Spleen (tissue), 13 donors: ENCODE data around the gene ADRA2B. TPM values are rescaled to one million over a fixed set of nuclear protein-coding genes. Genes with fewer than 3 reads are reported as not detected.

Experiments
- DNase-seq: peaks from one replicate; pipeline ENCODE4 v3.0.0-alpha.2; 2020
- H3K27ac ChIP-seq, 8 donors: fragments of 200-600 bp; sonication (generic) in 7 of 8; 1 replicate in 4 of 8; 2 replicates in 4 of 8; pipeline versions ENCODE4 v1.5.0 to v1.8.0; 2016 to 2021; ENCODE audit warnings: inconsistent platforms in 4 of 8, mild to moderate bottlenecking in 4 of 8, moderate library complexity in 1 of 8
- H3K27me3 ChIP-seq, 7 donors: fragments of 200-600 bp; sonication (generic) in 6 of 7; replicated peaks in 1 of 7; 1 replicate in 4 of 7; 2 replicates in 3 of 7; pipeline versions ENCODE4 v1.5.0 to v1.8.0; 2016 to 2021; ENCODE audit warnings: inconsistent platforms in 3 of 7, mild to moderate bottlenecking in 1 of 7
- H3K36me3 ChIP-seq, 6 donors: fragments of 200-600 bp; sonication (generic) in 5 of 6; 1 replicate in 4 of 6; 2 replicates in 2 of 6; pipeline versions ENCODE4 v1.5.0 to v1.8.0; 2016 to 2021; ENCODE audit warnings: inconsistent platforms in 2 of 6
- H3K4me1 ChIP-seq, 6 donors: fragments of 200-600 bp; sonication (generic) in 5 of 6; 1 replicate in 3 of 6; 2 replicates in 3 of 6; pipeline versions ENCODE4 v1.5.0 to v1.8.0; 2016 to 2021; ENCODE audit warnings: inconsistent platforms in 3 of 6
- H3K4me3 ChIP-seq, 8 donors: fragments of 200-600 bp; sonication (generic) in 7 of 8; 1 replicate in 4 of 8; 2 replicates in 4 of 8; pipeline versions ENCODE4 v1.5.0 to v1.8.0; 2016 to 2021; ENCODE audit warnings: inconsistent platforms in 4 of 8, mild to moderate bottlenecking in 4 of 8, moderate library complexity in 2 of 8
- H3K9me3 ChIP-seq, 8 donors: fragments of 200-600 bp; sonication (generic) in 7 of 8; 1 replicate in 4 of 8; 2 replicates in 4 of 8; pipeline versions ENCODE4 v1.5.0 to v1.8.0; 2016 to 2021; ENCODE audit warnings: inconsistent platforms in 4 of 8
- CTCF ChIP-seq, 11 experiments: fragments of 200-600 bp in 7 of 11; fragments of 450-650 bp in 4 of 11; sonication (generic) in 4 of 11; IDR thresholded peaks in 8 of 11; conservative IDR thresholded peaks in 3 of 11; 1 replicate in 7 of 11; 2 replicates in 4 of 11; pipeline versions ENCODE4 v1.4.0 to v1.8.0; 2016 to 2021; ENCODE audit warnings: antibody characterized with exemption in 11 of 11, inconsistent platforms in 4 of 11, mild to moderate bottlenecking in 1 of 11
- POLR2A ChIP-seq, 3 donors: fragments of 450-650 bp; IDR thresholded peaks; one replicate each; pipeline ENCODE4 v1.5.1; 2017; ENCODE audit warnings: antibody characterized with exemption in 3 of 3, mild to moderate bottlenecking in 1 of 3
- POLR2AphosphoS5 ChIP-seq, 3 donors: sonication (generic); formaldehyde crosslinking; IDR thresholded peaks; one replicate each; pipeline ENCODE4 v1.5.1; 2017; ENCODE audit warnings: antibody characterized with exemption in 3 of 3
- WGBS, 5 donors: extraction: QIAGEN DNeasy Blood & Tissue Kit in 3 of 5; methylation state at CpG; one replicate each; pipeline versions ENCODE4 v1.1.5 to v1.1.7; 2013 to 2018; 5-methylcytosine and 5-hydroxymethylcytosine counted together
- intact Hi-C: fragments of 100-400 bp; cut with DNase I; formaldehyde crosslinking; loops from one replicate; pipeline ENCODE4 v1.15.0; 2023; ENCODE audit warnings: low total_unique reads
- long read RNA-seq, 2 donors: transcript quantifications; one replicate each; lab custom pipeline, GENCODE V29; 2026
- polyA plus RNA-seq, 3 donors: library from polyadenylated mRNA; stranded (reverse); fragments of 200-250 nt; gene quantifications; one replicate each; pipeline ENCODE4 v1.2.1, GENCODE V29; 2013
- total RNA-seq, 7 donors: library from RNA; depleted of rRNA in 3 of 7; stranded (reverse); fragments of >200 nt in 3 of 7; fragmentation: NEBNext Ultra II Directional in 4 of 7; extraction: Animal tissue kit (Norgen Biotek cat#: 25700) in 4 of 7; gene quantifications; one replicate each; pipeline versions ENCODE4 v1.1.0 to v1.2.1, GENCODE V29; 2016 to 2021
- donor health status: healthy with polysubstance abuse.
- donor health status: DM: no; HTN: no; CAD: no; lungs with moderate emphysema.
- donor health status: DM: no; HTN: no; CAD: no.
- donor health status: Bipolar disorder and iron deficiency.
- donor health status: healthy.
- donor health status: DM: no; HTN: no; CAD: no.
- donor health status: DM: yes; HTN: yes; CAD: no.

ADRA2B gene
- total RNA-seq (10 to 100 TPM in 3 of 7 donors, 1 to 10 TPM in 4; 3.1 to 14.2 (median 9.0) TPM), polyA plus RNA-seq (1 to 10 TPM; 1.8 to 4.2 (median 1.8) TPM)
- long read RNA-seq, donor 1, transcript ADRA2B-201 (1 exons, 3,371 nt): major isoform, 23 of 23 reads
- long read RNA-seq, donor 1, partial matches to known transcripts: 0 of 23 reads
- long read RNA-seq, donor 1, other reads (novel, unspliced or antisense): 0 of 23 reads
- long read RNA-seq, donor 2, transcript ADRA2B-201 (1 exons, 3,371 nt): major isoform, 11 of 11 reads
- long read RNA-seq, donor 2, partial matches to known transcripts: 0 of 11 reads
- long read RNA-seq, donor 2, other reads (novel, unspliced or antisense): 0 of 11 reads

- Histone ChIP-seq H3K36me3 (no peaks in the 10 kb centered on the region), H3K4me3 (peak within 1 kb of the TSS; percentile 57 to 83 (median 76)), H3K4me1 (peaks cover 3 to 51% (median 25%) of the 10 kb centered on the region in 6 donors), H3K27ac (peak within 1 kb of the TSS in 7 of 8 donors; percentile 38 to 80 (median 72)), H3K27me3 (peaks cover 0 to 66% (median 22%) of the 10 kb centered on the region in 7 donors), H3K9me3 (no peaks in the 10 kb centered on the region)
- WGBS, 5 donors: 0 to 1% (median 0%) methylated on average over 9 to 64 of the region's 64 CpGs; no CpG with 5 or more reads in 2 of the 5 donors
- DNase-seq: peak; percentile 89
- no peak for TF ChIP-seq POLR2A (IDR thresholded peaks at IDR 0.05)
- no peak for TF ChIP-seq CTCF (IDR thresholded peaks at IDR 0.05 in 8 of 11, conservative IDR thresholded peaks at IDR 0.05 in 3 of 11)
- TF ChIP-seq POLR2AphosphoS5 (IDR thresholded peaks at IDR 0.05): peak in 2 of 3 donors; percentile 71 to 73
- intact Hi-C loops: no loop called here
Measured at GRCh38 chr2:96116424-96116878, at the start of gene ADRA2B. Gene ADRA2B (minus strand): TSS chr2:96116571. CDS start chr2:96116149, 422 bp downstream.

DNA sequence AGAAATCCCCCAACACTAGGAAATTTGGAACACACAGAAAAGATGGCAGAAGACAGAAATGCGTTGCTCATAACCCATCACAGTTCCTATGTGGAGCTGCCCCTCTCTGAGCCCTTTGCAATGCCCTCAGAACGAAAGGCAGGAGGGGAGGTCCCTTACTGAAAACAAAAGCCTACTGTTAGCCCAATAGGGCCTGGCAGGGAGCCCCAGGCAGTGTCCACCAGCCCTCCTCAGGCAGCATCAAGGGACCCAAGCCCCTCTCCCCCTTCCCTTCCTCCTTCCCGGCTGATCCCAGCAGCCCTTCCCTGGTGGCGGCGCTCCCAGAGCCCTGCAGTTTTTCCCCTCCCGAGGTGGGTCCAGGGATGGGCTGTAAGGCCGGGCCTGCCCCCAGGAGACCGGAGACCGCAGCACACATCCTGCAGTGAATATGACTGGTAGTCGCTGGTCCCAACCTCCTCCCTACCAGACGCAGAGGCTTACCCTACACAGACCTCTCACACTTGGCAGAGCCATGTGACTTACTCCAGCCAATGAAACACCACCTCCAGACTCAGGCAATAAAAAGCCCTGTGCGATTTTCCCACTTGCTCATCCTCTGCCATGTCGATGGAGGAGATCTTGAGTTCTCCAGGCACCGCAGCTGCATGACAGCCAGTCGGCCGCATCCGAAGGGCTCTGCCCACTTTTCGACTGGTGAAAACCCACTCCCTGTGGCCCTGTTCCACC is 48.3 kb upstream of the ADRA2B start:
- Histone ChIP-seq H3K4me1 (peaks cover 13 to 57% (median 41%) of the 10 kb centered on the region in 6 donors), H3K27ac (peak overlapping the region; percentile 69 to 93 (median 84)), H3K27me3 (no peaks in the 10 kb centered on the region), H3K4me3 (peak overlapping the region in 3 of 8 donors; percentile 15 to 55 (median 16)), H3K36me3 (no peaks in the 10 kb centered on the region), H3K9me3 (peaks cover 0 to 8% (median 1%) of the 10 kb centered on the region in 8 donors)
- peak; percentile 88 for DNase-seq
- intact Hi-C loops: no loop called here
- peak in 1 of 3 donors; percentile 13 for TF ChIP-seq POLR2A (IDR thresholded peaks at IDR 0.05)
- TF ChIP-seq POLR2AphosphoS5 (IDR thresholded peaks at IDR 0.05): peak; percentile 50 to 82 (median 75)
- no peak for TF ChIP-seq CTCF (IDR thresholded peaks at IDR 0.05 in 8 of 11, conservative IDR thresholded peaks at IDR 0.05 in 3 of 11)
- WGBS, 5 donors: 71 to 80% (median 73%) methylated on average over 11 to 18 of the region's 18 CpGs

GRCh38 chr2:96163768-96164429 is 47.5 kb upstream of the ADRA2B start:
- H3K4me1 ChIP-seq: peaks cover 16 to 64% (median 48%) of the 10 kb centered on the region in 6 donors
- H3K9me3 ChIP-seq: peaks cover 0 to 8% (median 0%) of the 10 kb centered on the region in 8 donors
- H3K27me3 ChIP-seq: no peaks in the 10 kb centered on the region
- H3K36me3 ChIP-seq: no peaks in the 10 kb centered on the region
- TF ChIP-seq POLR2AphosphoS5 (IDR thresholded peaks at IDR 0.05) (peak; percentile 83 to 90 (median 89)), CTCF (IDR thresholded peaks at IDR 0.05 in 8 of 11, conservative IDR thresholded peaks at IDR 0.05 in 3 of 11) (no peak), POLR2A (IDR thresholded peaks at IDR 0.05) (peak in 1 of 3 donors; percentile 23)
- H3K27ac ChIP-seq: peak overlapping the region; percentile 69 to 93 (median 84)
- 20 to 42% (median 31%) methylated on average over 11 to 13 of the region's 13 CpGs for WGBS, 5 donors
- intact Hi-C loops: no loop called here
- H3K4me3 ChIP-seq: peak overlapping the region in 2 of 8 donors; percentile 15 to 55
- DNase-seq: peak; percentile 92
